Spleen (tissue), 11 donors: ENCODE measurements around the gene FOXP1. TPM values are rescaled to one million over a fixed set of nuclear protein-coding genes. Genes with fewer than 3 reads are reported as not detected.

Source experiments
- DNase-seq: peaks from one replicate; pipeline ENCODE4 v3.0.0-alpha.2; 2020
- H3K27ac ChIP-seq, 8 donors: fragments of 200-600 bp; sonication (generic) in 7 of 8; 1 replicate in 4 of 8; 2 replicates in 4 of 8; pipeline versions ENCODE4 v1.5.0 to v1.8.0; 2016 to 2021; ENCODE audit warnings: inconsistent platforms in 4 of 8, mild to moderate bottlenecking in 4 of 8, moderate library complexity in 1 of 8
- H3K27me3 ChIP-seq, 7 donors: fragments of 200-600 bp; sonication (generic) in 6 of 7; replicated peaks in 1 of 7; 1 replicate in 4 of 7; 2 replicates in 3 of 7; pipeline versions ENCODE4 v1.5.0 to v1.8.0; 2016 to 2021; ENCODE audit warnings: inconsistent platforms in 3 of 7, mild to moderate bottlenecking in 1 of 7
- H3K36me3 ChIP-seq, 6 donors: fragments of 200-600 bp; sonication (generic) in 5 of 6; 1 replicate in 4 of 6; 2 replicates in 2 of 6; pipeline versions ENCODE4 v1.5.0 to v1.8.0; 2016 to 2021; ENCODE audit warnings: inconsistent platforms in 2 of 6
- H3K4me1 ChIP-seq, 6 donors: fragments of 200-600 bp; sonication (generic) in 5 of 6; 1 replicate in 3 of 6; 2 replicates in 3 of 6; pipeline versions ENCODE4 v1.5.0 to v1.8.0; 2016 to 2021; ENCODE audit warnings: inconsistent platforms in 3 of 6
- H3K4me3 ChIP-seq, 8 donors: fragments of 200-600 bp; sonication (generic) in 7 of 8; 1 replicate in 4 of 8; 2 replicates in 4 of 8; pipeline versions ENCODE4 v1.5.0 to v1.8.0; 2016 to 2021; ENCODE audit warnings: inconsistent platforms in 4 of 8, mild to moderate bottlenecking in 4 of 8, moderate library complexity in 2 of 8
- H3K9me3 ChIP-seq, 8 donors: fragments of 200-600 bp; sonication (generic) in 7 of 8; 1 replicate in 4 of 8; 2 replicates in 4 of 8; pipeline versions ENCODE4 v1.5.0 to v1.8.0; 2016 to 2021; ENCODE audit warnings: inconsistent platforms in 4 of 8
- CTCF ChIP-seq, 11 experiments: fragments of 200-600 bp in 7 of 11; fragments of 450-650 bp in 4 of 11; sonication (generic) in 4 of 11; IDR thresholded peaks in 8 of 11; conservative IDR thresholded peaks in 3 of 11; 1 replicate in 7 of 11; 2 replicates in 4 of 11; pipeline versions ENCODE4 v1.4.0 to v1.8.0; 2016 to 2021; ENCODE audit warnings: antibody characterized with exemption in 11 of 11, inconsistent platforms in 4 of 11, mild to moderate bottlenecking in 1 of 11
- POLR2A ChIP-seq, 3 donors: fragments of 450-650 bp; IDR thresholded peaks; one replicate each; pipeline ENCODE4 v1.5.1; 2017; ENCODE audit warnings: antibody characterized with exemption in 3 of 3, mild to moderate bottlenecking in 1 of 3
- POLR2AphosphoS5 ChIP-seq, 3 donors: sonication (generic); formaldehyde crosslinking; IDR thresholded peaks; one replicate each; pipeline ENCODE4 v1.5.1; 2017; ENCODE audit warnings: antibody characterized with exemption in 3 of 3
- WGBS, 5 donors: extraction: QIAGEN DNeasy Blood & Tissue Kit in 3 of 5; methylation state at CpG; one replicate each; pipeline versions ENCODE4 v1.1.5 to v1.1.7; 2013 to 2018; 5-methylcytosine and 5-hydroxymethylcytosine counted together
- intact Hi-C: fragments of 100-400 bp; cut with DNase I; formaldehyde crosslinking; loops from one replicate; pipeline ENCODE4 v1.15.0; 2023; ENCODE audit warnings: low total_unique reads
- polyA plus RNA-seq, 3 donors: library from polyadenylated mRNA; stranded (reverse); fragments of 200-250 nt; gene quantifications; one replicate each; pipeline ENCODE4 v1.2.1, GENCODE V29; 2013
- total RNA-seq, 7 donors: library from RNA; depleted of rRNA in 3 of 7; stranded (reverse); fragments of >200 nt in 3 of 7; fragmentation: NEBNext Ultra II Directional in 4 of 7; extraction: Animal tissue kit (Norgen Biotek cat#: 25700) in 4 of 7; gene quantifications; one replicate each; pipeline versions ENCODE4 v1.1.0 to v1.2.1, GENCODE V29; 2016 to 2021
- donor health status: healthy with polysubstance abuse.
- donor health status: DM: no; HTN: no; CAD: no; lungs with moderate emphysema.
- donor health status: DM: no; HTN: no; CAD: no.
- donor health status: Bipolar disorder and iron deficiency.
- donor health status: healthy.
- donor health status: DM: no; HTN: no; CAD: no.
- donor health status: DM: yes; HTN: yes; CAD: no.

The FOXP1 gene
- total and polyA plus RNA-seq, 10 donors, result 11.1 to 202 (median 153) TPM

- Histone ChIP-seq H3K27ac (peak overlapping the region in 2 of 8 donors; percentile 27 to 63), H3K27me3 (no peaks in the 10 kb centered on the region), H3K4me3 (no peak overlapping the region), H3K4me1 (peaks cover 0 to 23% (median 0%) of the 10 kb centered on the region in 6 donors), H3K9me3 (no peaks in the 10 kb centered on the region), H3K36me3 (peaks cover 0 to 20% (median 0%) of the 10 kb centered on the region in 6 donors)
- no peak for TF ChIP-seq POLR2AphosphoS5 (IDR thresholded peaks at IDR 0.05)
- TF ChIP-seq CTCF (IDR thresholded peaks at IDR 0.05 in 8 of 11, conservative IDR thresholded peaks at IDR 0.05 in 3 of 11), result no peak
- no peak for TF ChIP-seq POLR2A (IDR thresholded peaks at IDR 0.05)
- DNase-seq, result no peak
- 62 to 84% (median 74%) methylated on average over 6 of the region's 6 CpGs for WGBS, 5 donors
- intact Hi-C loops, result no loop called here
Observed at GRCh38 chr3:71180524-71180923, 403.0 kb downstream of the FOXP1 start.

GRCh38 chr3:71177375-71177774 is 406.2 kb downstream of the FOXP1 start:
- Histone ChIP-seq H3K27ac (no peak overlapping the region), H3K4me3 (no peak overlapping the region), H3K27me3 (no peaks in the 10 kb centered on the region), H3K36me3 (peaks cover 0 to 21% (median 0%) of the 10 kb centered on the region in 6 donors), H3K4me1 (peaks cover 0 to 29% (median 0%) of the 10 kb centered on the region in 6 donors), H3K9me3 (no peaks in the 10 kb centered on the region)
- DNase-seq, result no peak
- 88 to 95% (median 94%) methylated on average over 4 of the region's 4 CpGs for WGBS, 5 donors
- TF ChIP-seq POLR2AphosphoS5 (IDR thresholded peaks at IDR 0.05), result no peak
- no peak for TF ChIP-seq POLR2A (IDR thresholded peaks at IDR 0.05)
- no peak for TF ChIP-seq CTCF (IDR thresholded peaks at IDR 0.05 in 8 of 11, conservative IDR thresholded peaks at IDR 0.05 in 3 of 11)
- intact Hi-C loops, result no loop called here

- Histone ChIP-seq H3K27me3 (no peaks in the 10 kb centered on the region), H3K9me3 (no peaks in the 10 kb centered on the region), H3K4me3 (no peak overlapping the region), H3K27ac (no peak overlapping the region), H3K36me3 (peaks cover 0 to 22% (median 0%) of the 10 kb centered on the region in 6 donors), H3K4me1 (peaks cover 0 to 29% (median 0%) of the 10 kb centered on the region in 6 donors)
- 86 to 97% (median 93%) methylated on average over 5 of the region's 5 CpGs for WGBS, 5 donors
- DNase-seq, result no peak
- intact Hi-C loops, result no loop called here
- no peak for TF ChIP-seq POLR2A (IDR thresholded peaks at IDR 0.05)
- TF ChIP-seq CTCF (IDR thresholded peaks at IDR 0.05 in 8 of 11, conservative IDR thresholded peaks at IDR 0.05 in 3 of 11), result no peak
- no peak for TF ChIP-seq POLR2AphosphoS5 (IDR thresholded peaks at IDR 0.05)
Observed at GRCh38 chr3:71176366-71176765, 407.2 kb downstream of the FOXP1 start.

DNA sequence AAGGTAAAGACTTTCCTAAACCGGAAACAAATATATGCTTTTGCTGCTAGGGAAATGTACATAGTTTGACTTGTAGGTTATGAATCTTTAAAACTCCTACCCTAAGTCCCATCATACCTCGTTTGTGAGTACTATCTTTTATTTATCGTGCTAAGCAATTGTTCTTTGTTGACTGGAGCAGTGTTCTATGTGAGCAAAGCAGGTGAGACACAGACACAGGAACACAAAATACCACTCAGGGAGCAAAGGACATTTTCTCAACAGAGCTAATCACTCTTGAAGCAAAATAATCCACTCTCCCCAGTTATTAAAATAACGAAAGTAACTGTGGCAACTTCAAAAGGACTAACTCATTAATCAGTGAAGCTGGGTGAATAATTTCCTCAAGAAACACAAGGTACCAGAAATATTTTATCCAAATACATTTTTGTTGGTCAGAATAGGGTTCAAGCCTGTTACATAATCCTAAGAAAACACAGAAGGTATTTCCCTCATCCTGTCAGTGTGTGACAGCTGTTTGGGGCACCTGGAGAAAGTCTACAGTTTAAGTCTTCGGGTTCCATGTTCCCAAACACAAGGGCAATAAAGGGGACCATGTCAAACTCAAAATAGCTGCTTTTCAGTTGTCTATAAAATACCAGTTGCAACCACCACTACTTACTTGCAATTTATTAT is 407.7 kb downstream of the FOXP1 start:
- TF ChIP-seq POLR2A (IDR thresholded peaks at IDR 0.05), result no peak
- TF ChIP-seq POLR2AphosphoS5 (IDR thresholded peaks at IDR 0.05), result no peak
- TF ChIP-seq CTCF (IDR thresholded peaks at IDR 0.05 in 8 of 11, conservative IDR thresholded peaks at IDR 0.05 in 3 of 11), result no peak
- no peaks in the 10 kb centered on the region for H3K27me3 ChIP-seq
- WGBS, 5 donors, result 92 to 97% (median 95%) methylated on average over 5 of the region's 5 CpGs
- no peak overlapping the region for H3K27ac ChIP-seq
- H3K4me1 ChIP-seq, result peaks cover 0 to 28% (median 0%) of the 10 kb centered on the region in 6 donors
- H3K9me3 ChIP-seq, result no peaks in the 10 kb centered on the region
- intact Hi-C loops, result no loop called here
- H3K36me3 ChIP-seq, result peaks cover 0 to 24% (median 0%) of the 10 kb centered on the region in 6 donors
- no peak for DNase-seq
- no peak overlapping the region for H3K4me3 ChIP-seq
